ENCODE results near the gene TMEM114. TPM values are rescaled to one million over a fixed set of nuclear protein-coding genes. Genes with fewer than 3 reads are reported as not detected.

The TMEM114 gene
- total RNA-seq, 4 donors from 2014 or later = not detected

- no peak for TF ChIP-seq EP300 (IDR thresholded peaks at IDR 0.05)
- no peak for TF ChIP-seq CTCF (IDR thresholded peaks at IDR 0.05)
- no peak for TF ChIP-seq POLR2A (IDR thresholded peaks at IDR 0.05)
- no peaks in the 10 kb centered on the region for H3K36me3 ChIP-seq
- H3K27ac ChIP-seq = no peak overlapping the region
- H3K4me1 ChIP-seq = no peaks in the 10 kb centered on the region
- 53 to 54% methylated on average over 5 of the region's 5 CpGs for WGBS, 2 donors
- no peak overlapping the region for H3K4me3 ChIP-seq
- no peaks in the 10 kb centered on the region for H3K27me3 ChIP-seq
- DNase-seq (ENCODE audit: low spot score in 2 of 2) = no peak
- H3K9me3 ChIP-seq = no peaks in the 10 kb centered on the region
These were observed 59.4 kb downstream of the TMEM114 start for GRCh38 chr16:8530752-8531384.

- no peak for DNase-seq (ENCODE audit: low spot score in 2 of 2)
- 65 to 80% methylated on average over 5 of the region's 5 CpGs for WGBS, 2 donors
- no peak overlapping the region for H3K4me3 ChIP-seq
- H3K27ac ChIP-seq = no peak overlapping the region
- no peaks in the 10 kb centered on the region for H3K36me3 ChIP-seq
- no peaks in the 10 kb centered on the region for H3K9me3 ChIP-seq
- TF ChIP-seq CTCF (IDR thresholded peaks at IDR 0.05) (no peak), POLR2A (IDR thresholded peaks at IDR 0.05) (no peak), EP300 (IDR thresholded peaks at IDR 0.05) (no peak)
- H3K27me3 ChIP-seq = no peaks in the 10 kb centered on the region
- H3K4me1 ChIP-seq = no peaks in the 10 kb centered on the region
These were observed 61.8 kb downstream of the TMEM114 start for GRCh38 chr16:8528471-8528870.

- TF ChIP-seq POLR2A (IDR thresholded peaks at IDR 0.05) (no peak), CTCF (IDR thresholded peaks at IDR 0.05) (no peak), EP300 (IDR thresholded peaks at IDR 0.05) (no peak)
These were observed 66.4 kb downstream of the TMEM114 start for GRCh38 chr16:8523932-8524331.

GRCh38 chr16:8522757-8523156 is 67.6 kb downstream of the TMEM114 start:
- Histone ChIP-seq H3K27me3 (no peaks in the 10 kb centered on the region), H3K9me3 (no peaks in the 10 kb centered on the region), H3K4me3 (no peak overlapping the region), H3K4me1 (no peaks in the 10 kb centered on the region), H3K27ac (no peak overlapping the region), H3K36me3 (no peaks in the 10 kb centered on the region)
- 40 to 56% methylated on average over 7 of the region's 7 CpGs for WGBS, 2 donors
- no peak for DNase-seq (ENCODE audit: low spot score in 2 of 2)
- TF ChIP-seq POLR2A (IDR thresholded peaks at IDR 0.05) (no peak), EP300 (IDR thresholded peaks at IDR 0.05) (no peak), CTCF (IDR thresholded peaks at IDR 0.05) (no peak)

More at GRCh38 chr16:8523932-8524331, 66.4 kb downstream of the TMEM114 start:
- no peaks in the 10 kb centered on the region for H3K4me1 ChIP-seq
- WGBS, 2 donors = 86 to 88% methylated on average over 6 of the region's 6 CpGs
- H3K27me3 ChIP-seq = no peaks in the 10 kb centered on the region
- no peak for DNase-seq (ENCODE audit: low spot score in 2 of 2)
- H3K27ac ChIP-seq = no peak overlapping the region
- no peak overlapping the region for H3K4me3 ChIP-seq
- H3K9me3 ChIP-seq = no peaks in the 10 kb centered on the region
- no peaks in the 10 kb centered on the region for H3K36me3 ChIP-seq

- H3K4me1 ChIP-seq = no peaks in the 10 kb centered on the region
- DNase-seq (ENCODE audit: low spot score in 2 of 2) = no peak
- WGBS, 2 donors = 69 to 83% methylated on average over 4 to 5 of the region's 5 CpGs
- no peaks in the 10 kb centered on the region for H3K36me3 ChIP-seq
- TF ChIP-seq EP300 (IDR thresholded peaks at IDR 0.05) (no peak), POLR2A (IDR thresholded peaks at IDR 0.05) (no peak), CTCF (IDR thresholded peaks at IDR 0.05) (no peak)
- H3K9me3 ChIP-seq = no peaks in the 10 kb centered on the region
- H3K4me3 ChIP-seq = no peak overlapping the region
- no peak overlapping the region for H3K27ac ChIP-seq
- no peaks in the 10 kb centered on the region for H3K27me3 ChIP-seq
These were observed 70.7 kb downstream of the TMEM114 start for GRCh38 chr16:8519643-8520042.

Other genes with a start within 250 kb of the TMEM114 start
- 10 to 100 TPM; 34.3 to 69.5 (median 46.6) TPM for gene METTL22, start 31.2 kb upstream of the TMEM114 start, total RNA-seq
- 10 to 100 TPM in 3 of 4 donors, 1 to 10 TPM in 1; 9.6 to 24.0 (median 21.3) TPM for gene ABAT, start 84.1 kb upstream of the TMEM114 start, total RNA-seq
- gene TMEM186, start 207.1 kb upstream of the TMEM114 start, total RNA-seq = 1 to 10 TPM; 5.7 to 9.6 (median 7.2) TPM
- 10 to 100 TPM; 37.6 to 73.8 (median 52.7) TPM for gene PMM2, start 207.3 kb upstream of the TMEM114 start, total RNA-seq